Left lung (tissue), 10 donors: ENCODE results near the gene NUP188. TPM values are rescaled to one million over a fixed set of nuclear protein-coding genes. Genes with fewer than 3 reads are reported as not detected.
"Not testable (repeated sequence)": the region's sequence is repeated elsewhere in the genome, so short reads cannot be mapped to it uniquely, and the experiment has no call there.

ENCODE experiments used
- ATAC-seq: fragments of 200-7000 bp; cut with Tn5 transposase; one replicate; pipeline ENCODE4 v1.9.1; 2020; ENCODE audit warnings: moderate library complexity
- DNase-seq, 4 donors: peaks; one replicate each; pipeline ENCODE4 v3.0.0-alpha.2; 2013 to 2020
- H3K27ac ChIP-seq, 2 donors: fragments of 200-600 bp; sonication (generic) in 1 of 2; one replicate each; pipeline versions ENCODE4 v1.5.0 to v1.8.0; 2020 to 2021
- H3K27me3 ChIP-seq, 2 donors: fragments of 200-600 bp; sonication (generic) in 1 of 2; one replicate each; pipeline versions ENCODE4 v1.5.0 to v1.8.0; 2020 to 2021
- H3K36me3 ChIP-seq, 2 donors: fragments of 200-600 bp; sonication (generic) in 1 of 2; one replicate each; pipeline versions ENCODE4 v1.5.0 to v1.8.0; 2020 to 2021
- H3K4me1 ChIP-seq, 2 donors: fragments of 200-600 bp; one replicate each; pipeline ENCODE4 v1.8.0; 2021
- H3K4me3 ChIP-seq, 2 donors: fragments of 200-600 bp; sonication (generic) in 1 of 2; one replicate each; pipeline versions ENCODE4 v1.5.0 to v1.8.0; 2020 to 2021; ENCODE audit warnings: mild to moderate bottlenecking in 1 of 2
- H3K9me3 ChIP-seq, 2 donors: fragments of 200-600 bp; sonication (generic) in 1 of 2; one replicate each; pipeline versions ENCODE4 v1.5.0 to v1.8.0; 2020 to 2021
- intact Hi-C, 2 donors: fragments of 100-400 bp; cut with DNase I; formaldehyde crosslinking; loops; one replicate each; pipeline versions ENCODE4 v1.11.2 to v1.14.2; 2022
- polyA plus RNA-seq, 6 donors: library from polyadenylated mRNA; unstranded; fragments of 120-200 nt; gene quantifications; one replicate each; pipeline ENCODE4 v1.2.1, GENCODE V29; 2013; ENCODE audit not compliant: insufficient read length in 6 of 6
- total RNA-seq, 2 donors: library from RNA; stranded (reverse); fragmentation: NEBNext Ultra II Directional; extraction: Animal tissue kit (Norgen Biotek cat#: 25700); gene quantifications; one replicate each; pipeline ENCODE4 v1.2.1, GENCODE V29; 2021
- TF ChIP-seq, protein P1 (sequence below), 2 donors: fragments of 200-600 bp; sonication (generic) in 1 of 2; IDR thresholded peaks; one replicate each; pipeline versions ENCODE4 v1.5.0 to v1.8.0; 2021; ENCODE audit warnings: antibody characterized with exemption in 2 of 2
- donor health status: DM: no; HTN: yes; CAD: no.
- donor health status: DM: no; HTN: no; CAD: no.

NUP188 gene
- total and polyA plus RNA-seq, 8 donors = 42.6 to 67.6 (median 58.9) TPM

- Histone ChIP-seq H3K4me1 (no peaks in the 10 kb centered on the region), H3K4me3 (no peak overlapping the region), H3K27ac (no peak overlapping the region), H3K36me3 (peaks cover 0 to 100% of the 10 kb centered on the region in 2 donors), H3K9me3 (no peaks in the 10 kb centered on the region), H3K27me3 (no peaks in the 10 kb centered on the region)
- no peak for ATAC-seq
- TF ChIP-seq, protein P1, sequence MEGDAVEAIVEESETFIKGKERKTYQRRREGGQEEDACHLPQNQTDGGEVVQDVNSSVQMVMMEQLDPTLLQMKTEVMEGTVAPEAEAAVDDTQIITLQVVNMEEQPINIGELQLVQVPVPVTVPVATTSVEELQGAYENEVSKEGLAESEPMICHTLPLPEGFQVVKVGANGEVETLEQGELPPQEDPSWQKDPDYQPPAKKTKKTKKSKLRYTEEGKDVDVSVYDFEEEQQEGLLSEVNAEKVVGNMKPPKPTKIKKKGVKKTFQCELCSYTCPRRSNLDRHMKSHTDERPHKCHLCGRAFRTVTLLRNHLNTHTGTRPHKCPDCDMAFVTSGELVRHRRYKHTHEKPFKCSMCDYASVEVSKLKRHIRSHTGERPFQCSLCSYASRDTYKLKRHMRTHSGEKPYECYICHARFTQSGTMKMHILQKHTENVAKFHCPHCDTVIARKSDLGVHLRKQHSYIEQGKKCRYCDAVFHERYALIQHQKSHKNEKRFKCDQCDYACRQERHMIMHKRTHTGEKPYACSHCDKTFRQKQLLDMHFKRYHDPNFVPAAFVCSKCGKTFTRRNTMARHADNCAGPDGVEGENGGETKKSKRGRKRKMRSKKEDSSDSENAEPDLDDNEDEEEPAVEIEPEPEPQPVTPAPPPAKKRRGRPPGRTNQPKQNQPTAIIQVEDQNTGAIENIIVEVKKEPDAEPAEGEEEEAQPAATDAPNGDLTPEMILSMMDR (IDR thresholded peaks at IDR 0.05) = no peak
- no peak for DNase-seq
- intact Hi-C loops = no loop called here
These were observed 55.5 kb downstream of the NUP188 start for GRCh38 chr9:129002992-129003391.

DNA sequence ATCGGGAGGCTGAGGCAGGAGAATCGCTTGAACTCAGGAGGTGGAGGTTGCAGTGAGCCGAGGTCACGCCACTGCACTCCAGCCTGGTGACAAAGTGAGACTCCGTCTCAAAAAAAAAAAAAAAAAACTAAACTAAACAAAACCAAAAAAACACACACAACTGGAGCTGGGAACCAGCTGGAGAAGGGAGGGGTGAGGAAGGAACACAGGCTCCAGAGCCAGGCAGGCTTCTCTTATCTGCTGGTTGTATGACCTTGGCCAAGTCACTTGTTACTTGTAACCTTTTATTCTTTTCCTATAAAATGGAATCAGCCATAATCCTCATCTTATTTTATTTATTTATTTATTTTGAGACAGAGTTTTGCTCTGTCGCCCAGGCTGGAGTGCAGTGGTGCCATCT, 56.7 kb downstream of the NUP188 start:
- DNase-seq, H3K27ac ChIP-seq, H3K9me3 ChIP-seq, H3K27me3 ChIP-seq, H3K4me1 ChIP-seq, ATAC-seq, H3K4me3 ChIP-seq, intact Hi-C loops: not testable (repeated sequence)
- peaks cover 0 to 100% of the 10 kb centered on the region in 2 donors for H3K36me3 ChIP-seq

GRCh38 chr9:129005336-129005997, 58.0 kb downstream of the NUP188 start:
- no peak for ATAC-seq
- Histone ChIP-seq H3K4me3 (no peak overlapping the region), H3K36me3 (peaks cover 0 to 99% of the 10 kb centered on the region in 2 donors), H3K27me3 (no peaks in the 10 kb centered on the region), H3K9me3 (no peaks in the 10 kb centered on the region), H3K4me1 (no peaks in the 10 kb centered on the region), H3K27ac (no peak overlapping the region)
- TF ChIP-seq, protein P1 (IDR thresholded peaks at IDR 0.05) = no peak
- DNase-seq = no peak
- intact Hi-C loops = no loop called here

DNA sequence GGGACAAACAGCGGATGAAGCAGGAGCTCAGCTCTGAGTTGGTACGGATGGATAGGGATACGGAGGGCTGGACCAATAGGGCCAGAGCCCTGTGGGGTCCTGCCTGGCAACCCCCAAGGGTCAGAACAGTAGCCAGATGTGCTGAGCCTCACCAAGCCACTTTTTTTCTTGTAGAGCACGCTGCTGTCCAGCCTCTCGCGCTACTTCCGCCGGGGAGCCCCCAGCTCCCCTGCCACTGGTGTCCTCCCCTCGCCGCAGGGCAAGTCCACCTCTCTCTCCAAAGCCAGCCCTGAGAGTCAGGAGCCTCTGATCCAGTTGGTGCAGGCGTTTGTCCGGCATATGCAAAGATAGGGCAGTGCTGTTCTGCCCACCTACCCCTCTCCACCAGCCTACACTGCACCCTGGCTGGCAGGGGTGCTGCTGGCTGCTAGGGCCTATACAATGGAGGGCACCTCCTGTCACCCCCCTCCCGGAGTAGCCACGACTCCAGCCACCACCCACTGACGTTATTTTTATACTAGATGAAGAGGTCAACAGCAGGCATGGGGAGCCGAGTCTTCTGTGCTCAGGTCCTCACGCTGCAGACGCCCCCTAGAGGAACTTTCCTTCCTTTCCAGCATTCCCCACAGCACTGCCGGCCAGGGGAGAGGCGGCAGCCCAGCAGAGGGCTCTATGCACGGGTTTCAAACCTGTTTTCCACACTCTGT, 59.0 kb downstream of the NUP188 start:
- DNase-seq (peak in 3 of 4 donors; percentile 46 to 68 (median 61)), ATAC-seq (peak; percentile 88)
- intact Hi-C loops = no loop called here
- Histone ChIP-seq H3K36me3 (peaks cover 0 to 99% of the 10 kb centered on the region in 2 donors), H3K4me3 (no peak overlapping the region), H3K27me3 (no peaks in the 10 kb centered on the region), H3K4me1 (no peaks in the 10 kb centered on the region), H3K9me3 (no peaks in the 10 kb centered on the region), H3K27ac (no peak overlapping the region)
- TF ChIP-seq, protein P1 (IDR thresholded peaks at IDR 0.05) = peak; percentile 72 to 82

DNA sequence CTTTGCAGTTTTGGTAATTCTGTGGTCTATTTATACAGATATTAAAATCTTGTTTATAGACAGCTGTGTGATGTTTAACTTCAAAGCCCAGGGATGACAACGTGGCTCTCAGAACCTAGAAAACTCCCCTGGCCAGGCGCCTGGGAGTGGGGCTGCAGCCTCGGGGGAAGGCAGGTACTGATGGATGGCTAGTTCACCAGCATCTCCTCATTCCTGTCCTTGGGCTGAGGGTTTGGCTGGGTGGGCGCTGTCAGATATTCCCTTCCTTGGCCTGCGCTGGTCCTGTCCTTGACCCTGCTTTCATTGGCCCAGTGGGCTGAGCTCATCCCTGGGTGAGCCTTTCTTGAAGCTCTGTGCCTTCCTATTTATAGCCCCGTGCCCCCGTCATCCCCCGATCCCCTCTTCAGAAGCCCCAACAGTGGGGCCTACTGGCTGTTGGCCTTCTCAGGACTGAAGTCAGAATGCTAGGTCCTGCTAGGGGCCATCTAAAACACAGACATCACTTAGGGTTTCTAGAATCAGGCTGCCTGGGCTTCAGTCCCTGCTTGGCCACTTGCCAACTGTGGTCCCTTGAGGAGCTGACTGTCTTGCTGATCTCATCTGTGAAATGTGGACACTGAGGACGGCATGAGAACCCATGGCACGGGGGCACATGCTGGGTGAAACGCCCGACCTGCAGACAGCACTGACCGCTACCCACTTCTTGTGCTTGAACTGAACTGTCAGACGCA, 59.7 kb downstream of the NUP188 start:
- H3K27me3 ChIP-seq = no peaks in the 10 kb centered on the region
- intact Hi-C loops = no loop called here
- no peaks in the 10 kb centered on the region for H3K4me1 ChIP-seq
- no peak overlapping the region for H3K27ac ChIP-seq
- H3K36me3 ChIP-seq = peaks cover 0 to 99% of the 10 kb centered on the region in 2 donors
- DNase-seq (peak in 1 of 4 donors; percentile 18), ATAC-seq (no peak)
- no peak overlapping the region for H3K4me3 ChIP-seq
- no peaks in the 10 kb centered on the region for H3K9me3 ChIP-seq
- TF ChIP-seq, protein P1 (IDR thresholded peaks at IDR 0.05) = no peak
